Measurements from ENCODE around the gene FAR1.

DNA sequence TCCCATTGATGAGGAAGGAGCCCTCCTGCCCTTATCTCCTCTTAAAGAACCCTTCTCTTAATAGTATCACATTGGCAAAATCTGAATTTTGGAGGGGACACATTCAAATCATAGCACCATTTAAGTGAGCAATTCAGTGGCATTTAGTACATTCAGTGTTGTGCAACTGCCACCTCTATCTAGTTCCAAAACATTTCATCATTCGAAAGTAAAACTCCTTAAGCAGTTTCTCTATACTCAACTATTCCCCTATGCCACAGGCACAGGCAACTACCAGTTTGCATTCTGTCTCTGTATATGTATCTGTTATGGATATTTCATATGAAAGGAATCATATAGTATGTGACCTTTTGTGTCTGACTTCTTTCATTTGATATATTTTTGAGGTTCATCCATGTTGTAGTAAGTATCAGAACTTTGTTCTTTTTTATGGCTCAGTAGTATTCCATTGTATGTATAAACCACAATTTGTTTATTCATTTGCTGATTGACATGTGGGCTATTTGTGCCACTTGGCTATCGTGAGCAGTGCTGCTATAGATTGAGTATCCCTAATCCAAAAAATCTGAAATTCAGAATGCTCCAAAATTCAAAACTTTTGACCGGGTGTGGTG is 22.9 kb downstream of the FAR1 start:
- TF ChIP-seq FOXA1 (IDR thresholded peaks at IDR 0.05) (no peak), FOXK2 (IDR thresholded peaks at IDR 0.05) (no peak), ELF4 (IDR thresholded peaks at IDR 0.05) (no peak), HDGF (IDR thresholded peaks at IDR 0.05; ENCODE audit: borderline replicate concordance) (no peak), LEF1 (IDR thresholded peaks at IDR 0.05; ENCODE audit: borderline replicate concordance) (no peak), SP1 (IDR thresholded peaks at IDR 0.05) (no peak), SUZ12 (IDR thresholded peaks at IDR 0.05) (no peak), L3MBTL2 (conservative IDR thresholded peaks at IDR 0.05) (no peak)
- TF ChIP-seq, protein P1, sequence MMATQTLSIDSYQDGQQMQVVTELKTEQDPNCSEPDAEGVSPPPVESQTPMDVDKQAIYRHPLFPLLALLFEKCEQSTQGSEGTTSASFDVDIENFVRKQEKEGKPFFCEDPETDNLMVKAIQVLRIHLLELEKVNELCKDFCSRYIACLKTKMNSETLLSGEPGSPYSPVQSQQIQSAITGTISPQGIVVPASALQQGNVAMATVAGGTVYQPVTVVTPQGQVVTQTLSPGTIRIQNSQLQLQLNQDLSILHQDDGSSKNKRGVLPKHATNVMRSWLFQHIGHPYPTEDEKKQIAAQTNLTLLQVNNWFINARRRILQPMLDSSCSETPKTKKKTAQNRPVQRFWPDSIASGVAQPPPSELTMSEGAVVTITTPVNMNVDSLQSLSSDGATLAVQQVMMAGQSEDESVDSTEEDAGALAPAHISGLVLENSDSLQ (IDR thresholded peaks at IDR 0.05) = no peak

All from HEK293T (cell line).